Activated CD8-positive, alpha-beta T cell treated with anti-CD3 and anti-CD28 coated beads for 36 hours (primary cell): ENCODE data around the gene MRPS27. TPM values are rescaled to one million over a fixed set of nuclear protein-coding genes. Genes with fewer than 3 reads are reported as not detected.

ENCODE experiments used
- ATAC-seq: fragments of 200-7000 bp; cut with Tn5 transposase; one replicate; pipeline ENCODE4 v1.10.0; 2021; ENCODE audit warnings: mild to moderate bottlenecking, moderate library complexity
- CTCF ChIA-PET: fragments of 350-600 bp; sonication (Branson Sonifier 250); formaldehyde crosslinking; loops from one replicate; lab custom pipeline; 2021; ENCODE audit warnings: antibody characterized with exemption; lab: Charles Lee
- POLR2A ChIA-PET: fragments of 350-600 bp; sonication (Branson Sonifier 250); formaldehyde crosslinking; loops from one replicate; lab custom pipeline; 2021; ENCODE audit warnings: antibody characterized with exemption; lab: Charles Lee
- DNase-seq: peaks from one replicate; pipeline ENCODE4 v3.0.0-alpha.2; 2020
- H3K27ac Mint-ChIP-seq: one replicate; pipeline ENCODE4 v1.8.0; 2021; ENCODE audit warnings: mild to moderate bottlenecking, mixed read lengths
- H3K27me3 Mint-ChIP-seq: one replicate; pipeline ENCODE4 v1.8.0; 2021; ENCODE audit warnings: mixed read lengths
- H3K36me3 Mint-ChIP-seq: one replicate; pipeline ENCODE4 v1.8.0; 2021; ENCODE audit warnings: low read depth, mixed read lengths
- H3K4me1 Mint-ChIP-seq: one replicate; pipeline ENCODE4 v1.8.0; 2021; ENCODE audit warnings: low read depth, mixed read lengths
- H3K4me3 Mint-ChIP-seq: one replicate; pipeline ENCODE4 v1.8.0; 2021; ENCODE audit warnings: mild to moderate bottlenecking, moderate library complexity, mixed read lengths
- H3K9me3 Mint-ChIP-seq: one replicate; pipeline ENCODE4 v1.8.0; 2021; ENCODE audit warnings: mixed read lengths
- CTCF ChIP-seq: fragments of 200-600 bp; IDR thresholded peaks from one replicate; pipeline ENCODE4 v1.8.0; 2022; ENCODE audit warnings: antibody characterized with exemption, mild to moderate bottlenecking
- intact Hi-C: fragments of 100-400 bp; cut with micrococcal nuclease; formaldehyde crosslinking; loops from one replicate; pipeline ENCODE4 v1.10.0; 2022
- total RNA-seq, 2 experiments: library from RNA; stranded (reverse); gene quantifications; one replicate each; pipeline ENCODE4 v1.2.3, GENCODE V29; 2021

The MRPS27 gene
- total RNA-seq, 2 experiments from 2014 or later: 91.5 to 99.1 TPM

- Mint-ChIP-seq H3K4me3 (no peak overlapping the region), H3K9me3 (no peaks in the 10 kb centered on the region), H3K36me3 (peaks cover 8% of the 10 kb centered on the region), H3K27me3 (no peaks in the 10 kb centered on the region), H3K4me1 (peaks cover 5% of the 10 kb centered on the region), H3K27ac (no peak overlapping the region)
- no peak for TF ChIP-seq CTCF
- ATAC-seq (no peak), DNase-seq (no peak)
- ChIA-PET CTCF (interaction anchor here (1.3 kb wide), 1 partner anchor 60 kb away, joined by 4 read pairs; no protein-coding TSS in a partner anchor), POLR2A (interaction anchor here (0.5 kb wide), 1 partner anchor 258 kb away, joined by 3 read pairs; no protein-coding TSS in a partner anchor)
- intact Hi-C loops: no loop called here
Observed at GRCh38 chr5:72208324-72208926, 111.6 kb downstream of the MRPS27 start.

GRCh38 chr5:72206994-72207393 is 113.0 kb downstream of the MRPS27 start:
- DNase-seq: no peak
- TF ChIP-seq CTCF: no peak
- no peaks in the 10 kb centered on the region for H3K27me3 Mint-ChIP-seq
- no peak for ATAC-seq
- ChIA-PET CTCF (no interaction called here), POLR2A (no interaction called here)
- no peaks in the 10 kb centered on the region for H3K9me3 Mint-ChIP-seq
- intact Hi-C loops: no loop called here
- H3K4me1 Mint-ChIP-seq: peaks cover 5% of the 10 kb centered on the region
- H3K4me3 Mint-ChIP-seq: no peak overlapping the region
- no peak overlapping the region for H3K27ac Mint-ChIP-seq
- peaks cover 6% of the 10 kb centered on the region for H3K36me3 Mint-ChIP-seq

- intact Hi-C loops: no loop called here
- CTCF ChIA-PET: no interaction called here
Observed at GRCh38 chr5:72206160-72206559, 113.9 kb downstream of the MRPS27 start.

GRCh38 chr5:72205431-72206009 is 114.5 kb downstream of the MRPS27 start:
- no peak overlapping the region for H3K4me3 Mint-ChIP-seq
- ChIA-PET POLR2A (no interaction called here), CTCF (no interaction called here)
- intact Hi-C loops: no loop called here
- DNase-seq: no peak
- peaks cover 6% of the 10 kb centered on the region for H3K36me3 Mint-ChIP-seq
- H3K27ac Mint-ChIP-seq: no peak overlapping the region
- ATAC-seq: no peak
- H3K27me3 Mint-ChIP-seq: no peaks in the 10 kb centered on the region
- no peak for TF ChIP-seq CTCF
- H3K9me3 Mint-ChIP-seq: no peaks in the 10 kb centered on the region
- H3K4me1 Mint-ChIP-seq: peaks cover 5% of the 10 kb centered on the region

More at GRCh38 chr5:72206160-72206559, 113.9 kb downstream of the MRPS27 start:
- POLR2A ChIA-PET: no interaction called here
- no peak for TF ChIP-seq CTCF
- Mint-ChIP-seq H3K4me1 (peaks cover 5% of the 10 kb centered on the region), H3K36me3 (peaks cover 6% of the 10 kb centered on the region), H3K27me3 (no peaks in the 10 kb centered on the region), H3K4me3 (no peak overlapping the region), H3K27ac (no peak overlapping the region), H3K9me3 (no peaks in the 10 kb centered on the region)
- DNase-seq (no peak), ATAC-seq (no peak)

GRCh38 chr5:72204946-72205345 is 115.1 kb downstream of the MRPS27 start:
- H3K4me1 Mint-ChIP-seq: peaks cover 5% of the 10 kb centered on the region
- no peak overlapping the region for H3K27ac Mint-ChIP-seq
- no peak for ATAC-seq
- H3K36me3 Mint-ChIP-seq: peaks cover 6% of the 10 kb centered on the region
- H3K9me3 Mint-ChIP-seq: no peaks in the 10 kb centered on the region
- DNase-seq: no peak
- intact Hi-C loops: no loop called here
- ChIA-PET POLR2A (no interaction called here), CTCF (no interaction called here)
- H3K27me3 Mint-ChIP-seq: no peaks in the 10 kb centered on the region
- TF ChIP-seq CTCF: no peak
- no peak overlapping the region for H3K4me3 Mint-ChIP-seq
